ENCODE results near the gene MIA. TPM values are rescaled to one million over a fixed set of nuclear protein-coding genes. Genes with fewer than 3 reads are reported as not detected.
A peak's percentile ranks its signal among the peaks of the same experiment; 100 is the strongest.
"Not testable (repeated sequence)": the region's sequence is repeated elsewhere in the genome, so short reads cannot be mapped to it uniquely, and the experiment has no call there.

Gene MIA
- total RNA-seq (2014; rRNA removed; shearing (Covaris generic)), result not detected in 2 replicates

- Histone ChIP-seq H3K27me3 (ENCODE audit: control insufficient read depth, insufficient read depth, low read length) (no peaks in the 10 kb centered on the region), H3K4me3 (ENCODE audit: insufficient read depth, low read depth, low read length) (no peak within 1 kb of the TSS), H3K36me3 (replicated peaks; ENCODE audit: control insufficient read depth, insufficient read depth, low read length) (no peaks in the 10 kb centered on the region)
- no peak for DNase-seq
These were observed at the start of gene MIA for GRCh38 chr19:40774916-40775631. TSS of gene MIA (plus strand) at chr19:40775521. CDS start at chr19:40775543, 22 bp downstream.

GRCh38 chr19:40726279-40726678 is 49.0 kb upstream of the MIA start:
- DNase-seq, result no peak
- Histone ChIP-seq H3K4me3 (ENCODE audit: insufficient read depth, low read depth, low read length) (no peak overlapping the region), H3K36me3 (replicated peaks; ENCODE audit: control insufficient read depth, insufficient read depth, low read length) (peaks cover 4% of the 10 kb centered on the region), H3K27me3 (ENCODE audit: control insufficient read depth, insufficient read depth, low read length) (no peaks in the 10 kb centered on the region)

- H3K4me3 ChIP-seq (ENCODE audit: insufficient read depth, low read depth, low read length); H3K27me3 ChIP-seq (ENCODE audit: control insufficient read depth, insufficient read depth, low read length); DNase-seq: not testable (repeated sequence)
- H3K36me3 ChIP-seq (replicated peaks; ENCODE audit: control insufficient read depth, insufficient read depth, low read length), result peaks cover 12% of the 10 kb centered on the region
These were observed 45.3 kb upstream of the MIA start for GRCh38 chr19:40730065-40730464.

- H3K4me3 ChIP-seq (ENCODE audit: insufficient read depth, low read depth, low read length); H3K27me3 ChIP-seq (ENCODE audit: control insufficient read depth, insufficient read depth, low read length); DNase-seq: not testable (repeated sequence)
- peaks cover 14% of the 10 kb centered on the region for H3K36me3 ChIP-seq (replicated peaks; ENCODE audit: control insufficient read depth, insufficient read depth, low read length)
These were observed 43.0 kb upstream of the MIA start for GRCh38 chr19:40732304-40732703.

GRCh38 chr19:40733149-40733548 is 42.2 kb upstream of the MIA start:
- Histone ChIP-seq H3K4me3 (ENCODE audit: insufficient read depth, low read depth, low read length) (no peak overlapping the region), H3K36me3 (replicated peaks; ENCODE audit: control insufficient read depth, insufficient read depth, low read length) (peaks cover 16% of the 10 kb centered on the region), H3K27me3 (ENCODE audit: control insufficient read depth, insufficient read depth, low read length) (no peaks in the 10 kb centered on the region)
- DNase-seq, result no peak

- DNase-seq, result no peak
- H3K27me3 ChIP-seq (ENCODE audit: control insufficient read depth, insufficient read depth, low read length), result no peaks in the 10 kb centered on the region
- H3K36me3 ChIP-seq (replicated peaks; ENCODE audit: control insufficient read depth, insufficient read depth, low read length), result peaks cover 19% of the 10 kb centered on the region
- H3K4me3 ChIP-seq (ENCODE audit: insufficient read depth, low read depth, low read length), result no peak overlapping the region
These were observed 40.1 kb upstream of the MIA start for GRCh38 chr19:40735013-40735771.

GRCh38 chr19:40736661-40737060 is 38.7 kb upstream of the MIA start:
- DNase-seq, result peak; percentile 21
- no peaks in the 10 kb centered on the region for H3K27me3 ChIP-seq (ENCODE audit: control insufficient read depth, insufficient read depth, low read length)
- H3K36me3 ChIP-seq (replicated peaks; ENCODE audit: control insufficient read depth, insufficient read depth, low read length), result peaks cover 20% of the 10 kb centered on the region
- H3K4me3 ChIP-seq (ENCODE audit: insufficient read depth, low read depth, low read length), result no peak overlapping the region

- no peak overlapping the region for H3K4me3 ChIP-seq (ENCODE audit: insufficient read depth, low read depth, low read length)
- peaks cover 20% of the 10 kb centered on the region for H3K36me3 ChIP-seq (replicated peaks; ENCODE audit: control insufficient read depth, insufficient read depth, low read length)
- peak; percentile 52 for DNase-seq
- no peaks in the 10 kb centered on the region for H3K27me3 ChIP-seq (ENCODE audit: control insufficient read depth, insufficient read depth, low read length)
These were observed 38.1 kb upstream of the MIA start for GRCh38 chr19:40737102-40737644.

- H3K4me3 ChIP-seq (ENCODE audit: insufficient read depth, low read depth, low read length), result no peak overlapping the region
- H3K36me3 ChIP-seq (replicated peaks; ENCODE audit: control insufficient read depth, insufficient read depth, low read length), result peaks cover 13% of the 10 kb centered on the region
- no peaks in the 10 kb centered on the region for H3K27me3 ChIP-seq (ENCODE audit: control insufficient read depth, insufficient read depth, low read length)
- no peak for DNase-seq
These were observed 36.1 kb upstream of the MIA start for GRCh38 chr19:40739030-40739839.

- no peak overlapping the region for H3K4me3 ChIP-seq (ENCODE audit: insufficient read depth, low read depth, low read length)
- DNase-seq, result no peak
- no peaks in the 10 kb centered on the region for H3K27me3 ChIP-seq (ENCODE audit: control insufficient read depth, insufficient read depth, low read length)
- H3K36me3 ChIP-seq (replicated peaks; ENCODE audit: control insufficient read depth, insufficient read depth, low read length), result peaks cover 11% of the 10 kb centered on the region
These were observed 35.2 kb upstream of the MIA start for GRCh38 chr19:40739871-40740703.

- Histone ChIP-seq H3K27me3 (ENCODE audit: control insufficient read depth, insufficient read depth, low read length) (no peaks in the 10 kb centered on the region), H3K36me3 (replicated peaks; ENCODE audit: control insufficient read depth, insufficient read depth, low read length) (peaks cover 11% of the 10 kb centered on the region)
- DNase-seq, result no peak
These were observed 34.6 kb upstream of the MIA start for GRCh38 chr19:40740747-40741146.

GRCh38 chr19:40741527-40742390 is 33.6 kb upstream of the MIA start:
- no peaks in the 10 kb centered on the region for H3K27me3 ChIP-seq (ENCODE audit: control insufficient read depth, insufficient read depth, low read length)
- DNase-seq, result no peak
- H3K36me3 ChIP-seq (replicated peaks; ENCODE audit: control insufficient read depth, insufficient read depth, low read length), result peaks cover 11% of the 10 kb centered on the region
- H3K4me3 ChIP-seq (ENCODE audit: insufficient read depth, low read depth, low read length), result no peak overlapping the region

More at GRCh38 chr19:40740747-40741146, 34.6 kb upstream of the MIA start:
- H3K4me3 ChIP-seq (ENCODE audit: insufficient read depth, low read depth, low read length), result no peak overlapping the region

- Histone ChIP-seq H3K27me3 (ENCODE audit: control insufficient read depth, insufficient read depth, low read length) (no peaks in the 10 kb centered on the region), H3K36me3 (replicated peaks; ENCODE audit: control insufficient read depth, insufficient read depth, low read length) (peaks cover 5% of the 10 kb centered on the region), H3K4me3 (ENCODE audit: insufficient read depth, low read depth, low read length) (no peak overlapping the region)
- no peak for DNase-seq
These were observed 32.8 kb upstream of the MIA start for GRCh38 chr19:40742477-40742876.
